GM19372 (cell line): ENCODE measurements around the gene AGFG1.
"Not testable (repeated sequence)": the region's sequence is repeated elsewhere in the genome, so short reads cannot be mapped to it uniquely, and the experiment has no call there.

ENCODE experiments used
- ATAC-seq: cut with Tn5 transposase; IDR thresholded peaks from one replicate; pipeline ENCODE4 v1.9.1; 2021; ENCODE audit warnings: mild to moderate bottlenecking, low read depth, moderate library complexity; ENCODE audit not compliant: unreplicated experiment

Gene AGFG1

DNA sequence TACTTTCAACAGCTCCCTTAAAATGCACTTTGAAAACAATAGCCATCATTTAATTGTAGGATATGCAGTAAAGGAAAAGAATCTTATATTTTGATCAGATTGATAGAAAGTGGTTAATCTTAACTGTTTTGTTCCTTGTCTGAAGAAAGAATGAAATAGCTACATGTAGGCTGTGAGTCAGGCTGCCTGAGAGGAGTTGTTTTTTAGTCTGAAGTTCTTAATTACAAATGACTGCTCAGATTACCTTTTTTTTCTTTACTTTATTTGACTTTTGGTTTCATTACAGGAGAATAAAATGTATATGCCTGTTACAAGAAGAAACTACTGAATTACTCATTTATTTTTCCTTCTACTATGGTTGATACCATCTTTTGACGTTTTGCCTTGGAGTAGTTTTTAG lies 56.8 kb downstream of the AGFG1 start:
- no peak for ATAC-seq

DNA sequence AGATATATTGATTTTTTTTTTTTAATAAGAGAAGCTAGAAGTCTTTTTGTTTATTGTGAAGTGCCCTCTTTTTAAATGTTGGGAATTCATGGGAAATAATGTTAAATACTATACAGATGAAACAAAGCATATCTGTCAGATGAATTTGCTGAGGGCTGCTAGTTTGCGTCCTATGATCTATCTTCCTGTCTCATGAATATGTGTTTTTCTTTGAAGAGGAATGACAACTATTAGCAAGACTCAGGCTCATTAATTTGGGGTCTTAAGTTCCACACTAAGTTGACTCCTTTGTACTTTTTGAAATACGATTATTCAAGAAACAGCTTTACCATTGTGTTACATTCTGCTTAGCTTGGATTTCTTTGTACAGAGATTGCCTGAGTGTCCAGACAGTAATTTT lies 57.9 kb downstream of the AGFG1 start:
- ATAC-seq, result no peak

DNA sequence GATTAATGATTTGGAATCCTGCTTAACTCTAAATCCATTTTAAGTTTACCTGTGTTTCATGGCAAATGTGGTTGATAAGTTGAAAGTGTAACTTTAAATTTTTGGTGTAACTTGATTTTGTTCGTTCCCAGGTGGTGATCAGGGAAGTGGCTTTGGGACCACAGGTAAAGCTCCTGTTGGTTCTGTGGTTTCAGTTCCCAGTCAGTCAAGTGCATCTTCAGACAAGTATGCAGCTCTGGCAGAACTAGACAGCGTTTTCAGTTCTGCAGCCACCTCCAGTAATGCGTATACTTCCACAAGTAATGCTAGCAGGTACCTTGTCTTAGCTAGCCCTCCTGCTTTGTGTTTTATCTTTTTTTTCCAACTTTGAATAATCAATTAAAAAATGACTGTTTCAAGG lies 62.8 kb downstream of the AGFG1 start:
- ATAC-seq, result peak; percentile 86

DNA sequence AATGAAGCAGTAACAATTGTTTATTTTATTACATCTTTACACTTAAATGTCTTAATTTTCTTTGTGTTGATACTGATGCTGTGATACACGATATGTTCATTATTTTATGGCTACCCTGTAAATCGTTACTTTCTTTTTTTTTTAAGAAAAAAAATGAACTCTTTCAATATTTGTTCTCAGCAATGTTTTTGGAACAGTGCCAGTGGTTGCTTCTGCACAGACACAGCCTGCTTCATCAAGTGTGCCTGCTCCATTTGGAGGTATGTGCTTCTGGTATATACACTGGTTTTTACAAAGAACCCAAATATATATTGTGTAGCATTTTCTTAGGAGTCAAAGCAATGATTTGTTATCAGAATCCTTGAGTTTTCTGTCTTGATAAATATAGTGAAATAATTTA lies 64.5 kb downstream of the AGFG1 start:
- ATAC-seq, result no peak

DNA sequence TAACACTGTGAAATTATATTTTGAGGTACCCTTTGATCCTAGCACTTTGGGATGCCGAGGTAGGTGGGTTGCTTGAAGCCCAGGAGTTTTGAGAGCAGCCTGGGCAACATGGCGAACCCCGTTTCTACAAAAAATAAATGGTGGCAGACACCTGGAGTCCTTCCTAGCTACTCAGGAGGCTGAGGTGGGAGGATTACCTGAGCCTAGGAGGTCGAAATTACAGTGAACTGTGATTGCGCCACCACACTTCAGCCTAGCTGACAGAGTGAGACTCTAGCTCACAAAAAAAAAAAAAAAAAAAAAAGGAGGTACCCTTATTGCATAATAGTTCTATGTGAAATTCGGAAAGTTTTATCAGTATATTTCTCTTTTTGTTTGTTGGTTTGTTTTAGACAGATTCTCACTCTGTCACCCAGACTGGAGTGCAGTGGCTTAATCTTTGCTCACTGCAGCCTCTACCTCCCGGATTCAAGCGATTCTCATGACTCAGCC lies 67.6 kb downstream of the AGFG1 start:
- ATAC-seq, result no peak

DNA sequence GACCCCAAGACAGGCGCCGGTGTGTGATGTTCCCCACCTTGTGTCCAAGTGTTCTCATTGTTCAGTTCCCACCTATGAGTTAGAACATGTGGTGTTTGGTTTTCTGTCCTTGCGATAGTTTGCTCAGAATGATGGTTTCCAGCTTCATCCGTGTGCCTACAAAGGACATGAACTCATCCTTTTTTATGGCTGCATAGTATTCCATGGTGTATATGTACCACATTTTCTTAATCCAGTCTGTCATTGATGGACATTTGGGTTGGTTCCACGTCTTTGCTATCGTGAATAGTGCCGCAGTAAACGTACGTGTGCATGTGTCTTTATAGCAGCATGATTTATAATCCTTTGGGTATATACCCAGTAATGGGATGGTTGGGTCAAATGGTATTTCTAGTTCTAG lies 68.4 kb downstream of the AGFG1 start:
- ATAC-seq, result not testable (repeated sequence)

DNA sequence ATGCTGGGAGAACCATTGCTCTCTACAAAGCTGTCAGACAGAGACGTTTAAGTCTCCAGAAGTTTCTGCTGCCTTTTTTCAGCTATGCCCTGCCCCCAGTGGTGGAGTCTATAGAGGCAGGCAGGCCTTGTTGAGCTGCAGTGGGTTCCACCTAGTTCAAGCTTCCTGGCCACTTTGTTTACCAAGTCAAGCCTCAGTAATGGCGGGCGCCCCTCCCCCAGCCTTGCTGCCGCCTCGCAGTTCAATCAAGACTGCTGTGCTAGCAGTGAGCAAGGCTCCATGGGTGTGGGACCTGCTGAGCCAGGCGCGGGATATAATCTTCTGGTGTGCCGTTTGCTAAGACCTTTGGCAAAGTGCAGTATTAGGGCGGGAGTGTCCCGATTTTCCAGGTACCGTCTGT lies 74.0 kb downstream of the AGFG1 start:
- no peak for ATAC-seq

DNA sequence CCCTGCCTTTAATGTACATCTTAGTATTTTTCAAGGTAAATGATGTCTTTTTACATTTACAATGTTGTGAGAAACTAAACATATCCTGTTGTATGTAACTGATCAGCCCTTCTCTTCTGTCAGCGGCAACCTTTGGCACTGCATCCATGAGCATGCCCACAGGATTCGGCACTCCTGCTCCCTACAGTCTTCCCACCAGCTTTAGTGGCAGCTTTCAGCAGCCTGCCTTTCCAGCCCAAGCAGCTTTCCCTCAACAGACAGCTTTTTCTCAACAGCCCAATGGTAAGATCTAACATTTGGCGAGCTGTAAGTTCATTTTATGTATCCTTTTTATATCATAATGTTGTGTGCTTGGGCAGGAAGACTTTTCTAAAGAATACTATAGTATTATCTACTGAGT lies 79.9 kb downstream of the AGFG1 start:
- no peak for ATAC-seq

DNA sequence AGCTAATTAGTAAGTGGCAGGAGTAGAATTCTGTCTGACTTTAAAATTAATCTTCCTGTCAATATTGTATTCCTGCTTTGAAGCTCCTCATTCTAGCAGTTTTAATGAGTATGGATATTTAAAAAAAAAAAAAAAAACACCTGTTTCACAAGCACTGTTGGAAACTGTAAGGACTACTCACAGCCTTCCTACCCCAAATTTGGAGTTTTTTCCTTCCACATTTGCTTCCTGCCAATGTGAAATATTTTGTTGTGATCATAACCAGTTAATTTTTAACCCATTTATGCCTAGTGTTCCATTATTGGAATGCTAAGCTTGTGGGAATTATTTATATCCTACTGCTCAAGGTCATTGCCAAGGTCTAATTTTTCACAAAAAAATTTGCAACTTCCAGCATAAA lies 90.6 kb downstream of the AGFG1 start:
- ATAC-seq, result no peak

DNA sequence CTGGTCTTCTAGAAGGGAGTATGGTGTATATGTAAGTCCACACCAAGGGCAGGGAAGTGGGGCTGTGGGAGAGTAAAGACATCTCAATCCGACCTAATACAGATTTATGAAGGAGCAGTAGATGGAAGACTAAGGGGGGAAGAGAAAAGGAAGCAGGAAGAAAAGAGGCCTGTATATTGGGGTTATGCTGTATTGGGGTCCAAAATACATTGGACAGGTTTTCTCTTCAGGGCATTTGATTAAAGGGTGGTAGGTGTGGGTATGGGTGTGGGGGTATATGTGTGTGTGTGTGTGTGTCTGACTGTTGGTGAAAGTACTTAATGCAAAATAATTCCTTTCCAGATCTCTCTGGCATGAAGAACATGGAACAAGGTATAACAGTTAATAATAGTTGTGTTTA lies 93.1 kb downstream of the AGFG1 start:
- ATAC-seq, result no peak

DNA sequence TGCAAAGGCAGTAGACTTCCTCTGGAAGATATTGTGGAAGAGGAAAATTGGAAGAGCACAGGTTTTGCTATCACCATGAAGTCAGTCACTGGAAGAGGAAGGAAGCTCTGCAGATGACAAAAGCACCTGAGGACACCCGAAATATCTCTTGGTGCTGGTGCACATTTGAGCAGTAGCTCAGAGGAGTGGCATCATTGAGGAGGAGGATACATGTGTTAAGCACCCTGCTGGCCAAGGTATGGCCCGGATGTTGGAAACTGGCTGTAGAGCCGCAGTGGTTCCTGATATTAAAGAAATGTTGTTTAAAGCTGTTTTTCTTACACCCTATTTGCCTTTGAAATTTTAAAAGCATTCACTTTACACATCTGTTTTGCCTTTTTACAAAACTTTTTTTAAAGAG lies 94.1 kb downstream of the AGFG1 start:
- ATAC-seq, result no peak

DNA sequence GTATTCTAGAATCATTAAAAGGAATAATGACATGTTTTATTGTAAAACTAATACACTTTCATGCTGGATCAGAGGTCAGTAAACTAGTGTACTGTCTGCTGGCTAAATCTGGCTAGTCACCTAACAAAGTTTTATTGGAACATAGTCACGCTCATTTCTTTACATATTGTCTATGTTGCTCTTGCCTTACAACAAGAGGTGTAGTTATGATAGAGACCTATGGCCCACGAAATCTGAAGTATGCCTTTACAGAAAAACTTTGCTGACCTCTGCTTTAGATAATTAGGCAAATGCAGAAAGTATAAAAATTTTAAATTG lies 96.9 kb downstream of the AGFG1 start:
- ATAC-seq, result no peak

DNA sequence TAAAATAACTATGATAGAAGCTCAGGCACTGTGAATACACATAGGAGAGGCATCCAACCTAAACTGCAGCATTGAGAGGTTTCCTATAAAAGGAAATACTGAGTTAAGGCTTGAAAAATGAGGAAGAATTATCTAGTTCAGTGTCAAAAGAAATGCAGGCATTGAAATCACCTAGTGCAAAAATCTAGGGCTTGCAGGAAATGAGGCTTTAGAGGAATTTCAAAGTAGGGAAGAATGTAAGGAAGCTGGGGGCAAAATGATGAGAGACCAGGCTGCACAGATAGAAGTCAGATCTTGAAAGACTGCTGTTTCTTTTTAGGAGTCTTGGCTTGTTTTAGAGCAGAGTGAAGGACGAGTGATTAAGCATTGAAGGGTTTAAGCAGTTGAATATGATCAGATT lies 98.7 kb downstream of the AGFG1 start:
- ATAC-seq, result no peak

DNA sequence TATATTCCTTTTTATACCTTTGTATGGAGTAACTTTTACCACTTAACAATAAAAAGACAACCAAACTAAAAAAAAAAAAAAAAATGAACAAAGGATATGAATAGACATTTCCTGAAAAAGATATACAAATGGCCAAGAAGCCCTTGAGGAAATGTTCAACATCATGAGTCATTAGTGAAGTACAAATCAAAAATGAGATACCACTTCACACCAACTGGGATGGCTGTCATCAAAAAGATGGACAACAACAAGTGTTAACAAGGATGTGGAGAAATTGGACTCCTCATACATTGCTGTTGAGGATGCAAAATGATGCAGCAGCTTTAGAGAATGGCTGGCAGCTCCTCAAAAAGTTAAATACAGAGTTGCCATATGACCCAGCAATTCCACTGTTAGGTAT lies 104.2 kb downstream of the AGFG1 start:
- ATAC-seq, result no peak

DNA sequence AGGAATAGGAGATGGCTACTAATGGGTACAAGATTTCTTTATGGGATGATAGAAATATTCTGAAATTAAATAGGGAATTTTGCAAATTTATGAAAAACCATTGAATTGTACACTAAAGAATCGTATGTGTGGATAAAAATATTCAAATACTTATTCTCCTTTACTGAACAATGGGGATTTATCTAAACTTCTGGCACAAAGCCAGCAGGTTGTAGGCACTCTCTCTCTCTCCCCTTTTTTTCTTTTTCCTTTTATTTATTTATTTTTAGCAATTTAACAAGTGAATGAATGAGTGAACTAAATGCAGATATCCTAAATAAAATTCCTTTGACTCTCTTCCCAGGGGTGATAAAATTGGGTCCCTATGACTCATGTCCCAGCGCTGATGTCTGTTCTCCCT lies 104.9 kb downstream of the AGFG1 start:
- no peak for ATAC-seq

DNA sequence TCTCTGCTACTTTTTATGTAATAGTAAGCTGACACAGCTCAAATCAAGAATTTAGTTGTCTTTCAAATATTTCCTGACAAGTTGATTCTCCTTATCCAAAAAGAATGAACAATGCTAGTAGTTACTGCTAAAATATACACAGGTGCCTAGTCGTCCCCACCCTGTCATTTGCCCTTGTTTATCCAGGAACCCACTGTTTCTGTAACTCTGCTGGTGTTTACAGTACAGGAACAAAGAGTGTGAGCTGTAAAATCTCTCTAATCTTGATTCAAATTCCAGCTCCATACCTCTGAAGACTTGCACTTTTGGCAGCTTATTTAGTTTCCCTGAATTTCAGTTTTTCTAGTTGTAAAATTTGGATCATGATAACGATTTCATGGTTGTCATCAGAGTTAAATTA lies 105.6 kb downstream of the AGFG1 start:
- ATAC-seq, result no peak

DNA sequence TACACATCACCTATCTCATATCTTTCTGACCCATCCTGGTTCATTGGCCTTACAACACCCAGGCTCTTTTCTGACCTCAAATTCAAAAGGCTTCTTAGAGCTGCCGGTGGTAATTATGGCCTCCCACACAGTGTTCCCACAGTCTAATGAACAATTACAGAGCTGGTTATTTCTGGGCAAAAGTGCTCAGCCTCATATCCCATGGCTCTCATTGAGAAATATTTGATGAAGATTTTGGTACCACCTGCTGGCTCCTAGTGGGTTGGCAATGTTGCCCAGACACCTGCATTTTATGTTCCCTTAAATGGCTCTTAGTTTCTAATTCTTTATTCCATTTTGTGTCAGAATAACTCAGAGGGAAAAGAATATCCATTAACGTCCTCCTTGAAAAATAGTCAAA lies 106.7 kb downstream of the AGFG1 start:
- no peak for ATAC-seq

DNA sequence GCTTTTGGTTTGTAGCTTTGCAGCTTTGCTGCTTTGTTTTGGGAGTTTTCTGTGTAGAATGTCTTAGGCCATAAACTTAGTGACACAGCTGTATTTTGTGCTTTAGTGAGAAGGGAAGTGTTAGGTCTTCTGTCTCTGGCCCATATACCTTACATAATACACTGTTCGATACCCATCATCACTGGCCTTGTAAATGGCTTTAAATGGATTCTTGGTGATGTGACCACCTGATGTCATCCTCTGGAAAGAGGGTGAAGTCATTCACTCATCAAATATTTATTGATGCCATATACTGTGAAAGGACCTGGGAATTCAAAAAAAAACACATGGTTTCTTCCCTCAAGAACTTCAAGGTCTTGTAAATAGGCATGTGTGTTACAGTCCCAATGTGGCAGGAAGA lies 107.8 kb downstream of the AGFG1 start:
- no peak for ATAC-seq

DNA sequence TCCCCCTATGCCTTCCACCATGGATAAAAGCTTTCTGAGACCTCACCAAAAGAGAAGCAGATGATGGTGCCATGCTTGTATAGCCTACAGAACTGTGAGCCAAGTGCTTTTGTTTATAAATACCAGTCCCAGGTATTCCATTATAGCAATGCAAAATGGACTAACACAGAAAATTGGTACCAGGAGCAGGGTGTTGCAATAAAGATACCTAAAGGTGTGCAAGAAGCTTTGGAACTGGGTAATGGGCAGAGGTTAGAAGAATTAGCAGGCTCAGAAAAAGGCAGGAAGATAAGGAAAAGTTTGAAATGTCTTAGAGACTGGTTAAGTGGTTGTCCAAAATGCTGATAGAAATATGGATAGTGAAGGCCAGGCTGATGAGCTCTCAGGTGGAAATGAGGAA lies 110.4 kb downstream of the AGFG1 start:
- ATAC-seq, result no peak

DNA sequence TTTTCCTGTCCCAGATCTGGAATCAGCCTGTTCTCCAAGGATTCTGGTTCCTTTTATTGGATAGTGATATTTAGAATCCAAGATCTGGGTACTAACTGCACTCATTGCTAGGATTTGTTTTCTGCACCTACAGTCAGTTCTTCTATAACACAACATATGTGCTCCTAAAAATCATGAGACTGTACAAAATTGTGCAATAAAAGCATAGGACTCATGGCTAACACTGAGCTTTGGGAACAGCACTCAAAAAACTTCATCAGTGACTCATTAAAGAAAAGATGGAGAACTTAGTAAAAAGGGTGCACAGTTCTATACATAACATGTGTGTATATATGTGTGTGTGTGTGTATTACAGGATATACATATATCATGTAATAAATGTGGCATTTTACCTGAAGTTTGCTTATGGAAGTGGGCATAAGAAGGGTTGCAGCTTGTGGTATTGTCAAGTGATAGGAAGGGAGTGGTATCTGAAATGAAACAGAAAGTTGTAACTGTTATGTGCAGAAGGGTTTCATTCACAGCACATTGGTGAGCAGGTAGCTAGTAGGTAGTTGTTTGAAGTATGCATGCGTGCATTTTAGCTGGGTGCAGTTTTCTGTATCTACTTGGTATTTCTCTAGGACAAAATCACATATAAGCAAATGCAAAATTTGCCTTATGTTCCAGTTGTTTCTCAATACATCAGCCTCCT lies 120.9 kb downstream of the AGFG1 start:
- no peak for ATAC-seq

DNA sequence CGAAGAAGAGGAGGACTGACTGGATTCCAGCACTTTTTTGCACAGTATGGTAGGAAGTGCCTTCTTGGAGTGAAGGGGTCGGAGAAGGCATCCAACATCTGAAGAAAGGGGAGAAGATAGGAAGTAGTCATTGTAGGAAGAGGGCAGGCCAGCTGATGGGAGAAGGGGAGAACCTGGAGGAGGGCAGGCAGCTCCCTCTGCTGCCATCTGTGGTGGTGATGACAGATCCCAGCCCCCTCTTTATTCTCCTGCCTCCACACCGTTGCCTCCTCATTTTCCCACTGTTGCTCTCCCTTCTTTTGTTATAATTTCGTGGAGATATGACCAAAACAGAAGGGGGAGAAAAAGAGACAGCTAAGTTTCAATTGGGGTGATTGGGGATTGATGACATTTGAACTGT lies 123.8 kb downstream of the AGFG1 start:
- ATAC-seq, result no peak

DNA sequence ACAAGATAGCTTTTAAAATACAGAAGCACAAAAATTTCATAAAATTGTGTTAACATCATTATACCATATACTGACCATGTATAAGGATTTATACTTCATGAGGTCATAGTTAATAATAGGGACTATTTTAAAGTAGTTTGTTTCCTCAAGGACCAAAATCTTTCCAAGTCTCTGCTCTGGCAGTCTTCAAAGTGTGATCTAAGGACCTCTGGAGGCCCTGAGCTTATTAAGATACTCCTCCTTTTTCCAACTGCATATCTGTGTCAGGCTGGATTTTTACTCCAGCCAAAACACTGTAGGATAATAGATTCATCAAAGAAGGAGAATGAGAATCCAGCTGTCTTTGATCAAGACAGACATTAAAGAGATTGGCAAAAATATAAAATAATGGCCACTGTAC lies 125.1 kb downstream of the AGFG1 start:
- ATAC-seq, result no peak

DNA sequence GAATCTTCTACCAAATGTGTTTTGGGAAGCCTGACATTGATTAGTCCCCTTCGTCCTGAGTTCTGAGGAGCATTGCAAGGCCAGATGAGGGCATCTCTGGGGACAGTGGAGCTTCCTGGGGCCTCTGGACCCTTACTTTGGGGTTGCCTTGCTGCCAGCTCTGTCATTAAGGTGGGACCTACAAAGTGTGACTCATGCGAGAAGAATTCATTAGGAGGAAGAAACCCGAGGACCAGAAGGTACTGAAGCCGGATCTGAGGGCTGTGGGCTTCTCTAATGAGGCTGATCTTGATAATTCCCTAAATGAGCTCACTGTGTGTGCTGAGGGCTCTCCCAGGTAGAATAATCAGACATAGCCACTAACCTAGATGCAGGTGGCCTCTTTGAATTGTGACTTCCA lies 126.0 kb downstream of the AGFG1 start:
- no peak for ATAC-seq
